ENCODE results near the gene KIF26B.

The KIF26B gene

GRCh38 chr1:245481261-245481660 lies 326.5 kb downstream of the KIF26B start:
- Histone ChIP-seq H3K4me3 (ENCODE audit: low read length) (no peak overlapping the region), H3K36me3 (ENCODE audit: control insufficient read depth, insufficient read depth, low read length, severe bottlenecking) (no peaks in the 10 kb centered on the region), H3K9ac (ENCODE audit: low read length) (no peak overlapping the region)

GRCh38 chr1:245483247-245483646 lies 328.5 kb downstream of the KIF26B start:
- Histone ChIP-seq H3K27me3 (replicated peaks; ENCODE audit: control insufficient read depth, insufficient read depth, low read length) (no peaks in the 10 kb centered on the region), H3K4me3 (ENCODE audit: low read length) (no peak overlapping the region), H3K4me1 (ENCODE audit: control insufficient read depth, insufficient read depth, low read length) (peaks cover 20% of the 10 kb centered on the region), H3K9ac (ENCODE audit: low read length) (no peak overlapping the region), H3K36me3 (ENCODE audit: control insufficient read depth, insufficient read depth, low read length, severe bottlenecking) (no peaks in the 10 kb centered on the region), H3K9me3 (ENCODE audit: control insufficient read depth, low read length) (no peaks in the 10 kb centered on the region)
- DNase-seq (ENCODE audit: low read depth), result no peak

More at GRCh38 chr1:245481261-245481660, 326.5 kb downstream of the KIF26B start:
- no peaks in the 10 kb centered on the region for H3K9me3 ChIP-seq (ENCODE audit: control insufficient read depth, low read length)
- H3K27me3 ChIP-seq (replicated peaks; ENCODE audit: control insufficient read depth, insufficient read depth, low read length), result no peaks in the 10 kb centered on the region
- H3K4me1 ChIP-seq (ENCODE audit: control insufficient read depth, insufficient read depth, low read length), result peaks cover 9% of the 10 kb centered on the region
- no peak for DNase-seq (ENCODE audit: low read depth)

GRCh38 chr1:245484176-245484575 lies 329.4 kb downstream of the KIF26B start:
- no peak overlapping the region for H3K4me3 ChIP-seq (ENCODE audit: low read length)
- no peaks in the 10 kb centered on the region for H3K36me3 ChIP-seq (ENCODE audit: control insufficient read depth, insufficient read depth, low read length, severe bottlenecking)
- H3K9me3 ChIP-seq (ENCODE audit: control insufficient read depth, low read length), result no peaks in the 10 kb centered on the region
- H3K4me1 ChIP-seq (ENCODE audit: control insufficient read depth, insufficient read depth, low read length), result peaks cover 20% of the 10 kb centered on the region
- H3K27me3 ChIP-seq (replicated peaks; ENCODE audit: control insufficient read depth, insufficient read depth, low read length), result no peaks in the 10 kb centered on the region
- no peak for DNase-seq (ENCODE audit: low read depth)
- H3K9ac ChIP-seq (ENCODE audit: low read length), result no peak overlapping the region

- H3K27me3 ChIP-seq (replicated peaks; ENCODE audit: control insufficient read depth, insufficient read depth, low read length), result no peaks in the 10 kb centered on the region
- H3K4me1 ChIP-seq (ENCODE audit: control insufficient read depth, insufficient read depth, low read length), result peaks cover 20% of the 10 kb centered on the region
- H3K9ac ChIP-seq (ENCODE audit: low read length), result peak overlapping the region; percentile 70
- peak overlapping the region; percentile 15 for H3K4me3 ChIP-seq (ENCODE audit: low read length)
- peak; percentile 41 for DNase-seq (ENCODE audit: low read depth)
- no peaks in the 10 kb centered on the region for H3K36me3 ChIP-seq (ENCODE audit: control insufficient read depth, insufficient read depth, low read length, severe bottlenecking)
- no peaks in the 10 kb centered on the region for H3K9me3 ChIP-seq (ENCODE audit: control insufficient read depth, low read length)
Observed at GRCh38 chr1:245485996-245486395, 331.2 kb downstream of the KIF26B start.

- Histone ChIP-seq H3K27me3 (replicated peaks; ENCODE audit: control insufficient read depth, insufficient read depth, low read length) (no peaks in the 10 kb centered on the region), H3K9ac (ENCODE audit: low read length) (no peak overlapping the region), H3K4me1 (ENCODE audit: control insufficient read depth, insufficient read depth, low read length) (peaks cover 20% of the 10 kb centered on the region), H3K4me3 (ENCODE audit: low read length) (no peak overlapping the region), H3K9me3 (ENCODE audit: control insufficient read depth, low read length) (no peaks in the 10 kb centered on the region), H3K36me3 (ENCODE audit: control insufficient read depth, insufficient read depth, low read length, severe bottlenecking) (no peaks in the 10 kb centered on the region)
- DNase-seq (ENCODE audit: low read depth), result no peak
Observed at GRCh38 chr1:245486775-245487470, 332.1 kb downstream of the KIF26B start.

GRCh38 chr1:245488346-245489129 lies 333.8 kb downstream of the KIF26B start:
- Histone ChIP-seq H3K4me3 (ENCODE audit: low read length) (no peak overlapping the region), H3K9ac (ENCODE audit: low read length) (no peak overlapping the region), H3K4me1 (ENCODE audit: control insufficient read depth, insufficient read depth, low read length) (peaks cover 20% of the 10 kb centered on the region), H3K36me3 (ENCODE audit: control insufficient read depth, insufficient read depth, low read length, severe bottlenecking) (no peaks in the 10 kb centered on the region), H3K9me3 (ENCODE audit: control insufficient read depth, low read length) (no peaks in the 10 kb centered on the region), H3K27me3 (replicated peaks; ENCODE audit: control insufficient read depth, insufficient read depth, low read length) (no peaks in the 10 kb centered on the region)
- no peak for DNase-seq (ENCODE audit: low read depth)

- Histone ChIP-seq H3K4me1 (ENCODE audit: control insufficient read depth, insufficient read depth, low read length) (peaks cover 20% of the 10 kb centered on the region), H3K27me3 (replicated peaks; ENCODE audit: control insufficient read depth, insufficient read depth, low read length) (no peaks in the 10 kb centered on the region), H3K9ac (ENCODE audit: low read length) (no peak overlapping the region), H3K9me3 (ENCODE audit: control insufficient read depth, low read length) (no peaks in the 10 kb centered on the region), H3K36me3 (ENCODE audit: control insufficient read depth, insufficient read depth, low read length, severe bottlenecking) (no peaks in the 10 kb centered on the region), H3K4me3 (ENCODE audit: low read length) (no peak overlapping the region)
- DNase-seq (ENCODE audit: low read depth), result no peak
Observed at GRCh38 chr1:245489838-245490237, 335.1 kb downstream of the KIF26B start.

GRCh38 chr1:245493029-245493428 lies 338.2 kb downstream of the KIF26B start:
- DNase-seq (ENCODE audit: low read depth), result no peak
- Histone ChIP-seq H3K9ac (ENCODE audit: low read length) (no peak overlapping the region), H3K4me3 (ENCODE audit: low read length) (no peak overlapping the region), H3K4me1 (ENCODE audit: control insufficient read depth, insufficient read depth, low read length) (no peaks in the 10 kb centered on the region), H3K27me3 (replicated peaks; ENCODE audit: control insufficient read depth, insufficient read depth, low read length) (no peaks in the 10 kb centered on the region), H3K9me3 (ENCODE audit: control insufficient read depth, low read length) (no peaks in the 10 kb centered on the region), H3K36me3 (ENCODE audit: control insufficient read depth, insufficient read depth, low read length, severe bottlenecking) (no peaks in the 10 kb centered on the region)

- Histone ChIP-seq H3K4me1 (ENCODE audit: control insufficient read depth, insufficient read depth, low read length) (no peaks in the 10 kb centered on the region), H3K27me3 (replicated peaks; ENCODE audit: control insufficient read depth, insufficient read depth, low read length) (no peaks in the 10 kb centered on the region), H3K9ac (ENCODE audit: low read length) (no peak overlapping the region), H3K36me3 (ENCODE audit: control insufficient read depth, insufficient read depth, low read length, severe bottlenecking) (no peaks in the 10 kb centered on the region), H3K4me3 (ENCODE audit: low read length) (no peak overlapping the region), H3K9me3 (ENCODE audit: control insufficient read depth, low read length) (no peaks in the 10 kb centered on the region)
- DNase-seq (ENCODE audit: low read depth), result no peak
Observed at GRCh38 chr1:245495681-245496080, 340.9 kb downstream of the KIF26B start.

- Histone ChIP-seq H3K4me1 (ENCODE audit: control insufficient read depth, insufficient read depth, low read length) (no peaks in the 10 kb centered on the region), H3K9me3 (ENCODE audit: control insufficient read depth, low read length) (no peaks in the 10 kb centered on the region), H3K4me3 (ENCODE audit: low read length) (no peak overlapping the region), H3K27me3 (replicated peaks; ENCODE audit: control insufficient read depth, insufficient read depth, low read length) (no peaks in the 10 kb centered on the region), H3K9ac (ENCODE audit: low read length) (no peak overlapping the region), H3K36me3 (ENCODE audit: control insufficient read depth, insufficient read depth, low read length, severe bottlenecking) (no peaks in the 10 kb centered on the region)
- peak; percentile 96 for DNase-seq (ENCODE audit: low read depth)
Observed at GRCh38 chr1:245500546-245500945, 345.8 kb downstream of the KIF26B start.

GRCh38 chr1:245501633-245502032 lies 346.8 kb downstream of the KIF26B start:
- Histone ChIP-seq H3K9ac (ENCODE audit: low read length) (no peak overlapping the region), H3K36me3 (ENCODE audit: control insufficient read depth, insufficient read depth, low read length, severe bottlenecking) (no peaks in the 10 kb centered on the region), H3K4me3 (ENCODE audit: low read length) (no peak overlapping the region), H3K9me3 (ENCODE audit: control insufficient read depth, low read length) (no peaks in the 10 kb centered on the region), H3K4me1 (ENCODE audit: control insufficient read depth, insufficient read depth, low read length) (no peaks in the 10 kb centered on the region), H3K27me3 (replicated peaks; ENCODE audit: control insufficient read depth, insufficient read depth, low read length) (no peaks in the 10 kb centered on the region)
- no peak for DNase-seq (ENCODE audit: low read depth)
